Gastroesophageal sphincter (tissue), 4 donors: ENCODE results near the gene CD300LB. TPM values are rescaled to one million over a fixed set of nuclear protein-coding genes. Genes with fewer than 3 reads are reported as not detected.

ENCODE experiments used
- ATAC-seq: fragments of 150-250 bp; one replicate; pipeline ENCODE4 v1.9.1; 2016; ENCODE audit warnings: mild to moderate bottlenecking, moderate library complexity
- H3K27ac ChIP-seq, 4 donors: fragments of 200-600 bp; sonication (generic) in 3 of 4; 1 replicate in 3 of 4; 2 replicates in 1 of 4; pipeline ENCODE4 v1.5.1; 2016 to 2019
- H3K27me3 ChIP-seq: fragments of 200-600 bp; sonication (generic); one replicate; pipeline ENCODE4 v1.5.1; 2019
- H3K36me3 ChIP-seq, 2 donors: fragments of 200-600 bp; sonication (generic); one replicate each; pipeline ENCODE4 v1.5.1; 2019; ENCODE audit warnings: control low read depth in 1 of 2
- H3K4me1 ChIP-seq, 3 donors: fragments of 200-600 bp; sonication (generic); 1 replicate in 2 of 3; 2 replicates in 1 of 3; pipeline ENCODE4 v1.5.1; 2016 to 2019; ENCODE audit warnings: control low read depth in 2 of 3
- H3K4me3 ChIP-seq, 2 donors: fragments of 200-600 bp; sonication (generic); one replicate each; pipeline ENCODE4 v1.5.1; 2019; ENCODE audit warnings: mild to moderate bottlenecking in 1 of 2, moderate library complexity in 1 of 2
- H3K9me3 ChIP-seq, 3 donors: fragments of 200-600 bp; sonication (generic); one replicate each; pipeline ENCODE4 v1.5.1; 2017 to 2019; ENCODE audit warnings: control low read depth in 2 of 3
- EP300 ChIP-seq: sonication (generic); formaldehyde crosslinking; IDR thresholded peaks from one replicate; pipeline ENCODE4 v1.6.1; 2017; ENCODE audit warnings: antibody characterized with exemption, mild to moderate bottlenecking
- POLR2A ChIP-seq, 2 donors: fragments of 450-650 bp; IDR thresholded peaks; one replicate each; pipeline ENCODE4 v1.6.1; 2017; ENCODE audit warnings: antibody characterized with exemption in 2 of 2, mild to moderate bottlenecking in 2 of 2, moderate library complexity in 1 of 2
- POLR2AphosphoS5 ChIP-seq: sonication (generic); formaldehyde crosslinking; IDR thresholded peaks from one replicate; pipeline ENCODE4 v1.6.1; 2017; ENCODE audit warnings: antibody characterized with exemption
- WGBS, 2 donors: methylation state at CpG; one replicate each; pipeline ENCODE4 v1.1.5; 2018; ENCODE audit warnings: low coverage in 1 of 2; 5-methylcytosine and 5-hydroxymethylcytosine counted together
- total RNA-seq, 4 donors: library from RNA; depleted of rRNA; stranded (reverse); fragments of >200 nt; gene quantifications; one replicate each; pipeline ENCODE4 v1.1.0, GENCODE V29; 2016
- TF ChIP-seq, protein P1 (sequence below), 4 experiments: fragments of 200-600 bp in 2 of 4; fragments of 450-650 bp in 2 of 4; sonication (generic) in 1 of 4; IDR thresholded peaks; one replicate each; pipeline ENCODE4 v1.5.1; 2017 to 2019; ENCODE audit warnings: antibody characterized with exemption in 4 of 4, mild to moderate bottlenecking in 2 of 4, moderate library complexity in 2 of 4

The CD300LB gene
- total RNA-seq, 4 donors from 2014 or later = 0.67 to 1.0 TPM; not detected in 2

DNA sequence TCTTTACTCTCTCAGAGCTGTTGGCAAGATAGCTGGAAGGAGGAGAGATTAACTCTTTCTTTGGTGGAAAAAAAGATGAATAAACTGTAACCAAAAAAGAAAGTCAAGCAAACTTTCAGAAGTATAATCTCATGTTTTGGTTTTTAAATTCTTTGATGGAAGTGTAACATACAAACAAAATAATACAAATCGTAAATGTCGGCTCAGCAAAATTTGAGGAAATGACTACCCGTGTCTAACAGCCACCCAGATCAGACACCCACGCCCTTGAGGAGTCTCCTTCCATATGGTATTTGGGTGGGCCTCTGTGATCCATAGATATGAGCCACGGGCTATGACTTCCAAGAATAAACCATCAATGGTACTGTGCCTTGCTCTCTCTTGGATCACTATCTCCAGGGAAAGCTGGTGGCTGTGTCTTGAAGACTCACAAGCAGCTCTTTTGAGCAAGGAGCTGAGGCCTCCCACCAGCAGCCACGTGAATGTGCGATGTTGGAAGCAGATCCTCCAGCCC, 24.2 kb upstream of the CD300LB start:
- TF ChIP-seq, protein P1, sequence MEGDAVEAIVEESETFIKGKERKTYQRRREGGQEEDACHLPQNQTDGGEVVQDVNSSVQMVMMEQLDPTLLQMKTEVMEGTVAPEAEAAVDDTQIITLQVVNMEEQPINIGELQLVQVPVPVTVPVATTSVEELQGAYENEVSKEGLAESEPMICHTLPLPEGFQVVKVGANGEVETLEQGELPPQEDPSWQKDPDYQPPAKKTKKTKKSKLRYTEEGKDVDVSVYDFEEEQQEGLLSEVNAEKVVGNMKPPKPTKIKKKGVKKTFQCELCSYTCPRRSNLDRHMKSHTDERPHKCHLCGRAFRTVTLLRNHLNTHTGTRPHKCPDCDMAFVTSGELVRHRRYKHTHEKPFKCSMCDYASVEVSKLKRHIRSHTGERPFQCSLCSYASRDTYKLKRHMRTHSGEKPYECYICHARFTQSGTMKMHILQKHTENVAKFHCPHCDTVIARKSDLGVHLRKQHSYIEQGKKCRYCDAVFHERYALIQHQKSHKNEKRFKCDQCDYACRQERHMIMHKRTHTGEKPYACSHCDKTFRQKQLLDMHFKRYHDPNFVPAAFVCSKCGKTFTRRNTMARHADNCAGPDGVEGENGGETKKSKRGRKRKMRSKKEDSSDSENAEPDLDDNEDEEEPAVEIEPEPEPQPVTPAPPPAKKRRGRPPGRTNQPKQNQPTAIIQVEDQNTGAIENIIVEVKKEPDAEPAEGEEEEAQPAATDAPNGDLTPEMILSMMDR (IDR thresholded peaks at IDR 0.05) = no peak
- no peak for TF ChIP-seq POLR2AphosphoS5
- TF ChIP-seq POLR2A (IDR thresholded peaks at IDR 0.05) = no peak
- TF ChIP-seq EP300 = no peak
- ATAC-seq = no peak
- 70 to 93% methylated on average over 5 to 6 of the region's 7 CpGs for WGBS, 2 donors
- peaks cover 5% of the 10 kb centered on the region for H3K27me3 ChIP-seq
- H3K4me3 ChIP-seq = no peak overlapping the region
- H3K27ac ChIP-seq = no peak overlapping the region
- no peaks in the 10 kb centered on the region for H3K9me3 ChIP-seq
- H3K4me1 ChIP-seq = no peaks in the 10 kb centered on the region
- H3K36me3 ChIP-seq = no peaks in the 10 kb centered on the region

DNA sequence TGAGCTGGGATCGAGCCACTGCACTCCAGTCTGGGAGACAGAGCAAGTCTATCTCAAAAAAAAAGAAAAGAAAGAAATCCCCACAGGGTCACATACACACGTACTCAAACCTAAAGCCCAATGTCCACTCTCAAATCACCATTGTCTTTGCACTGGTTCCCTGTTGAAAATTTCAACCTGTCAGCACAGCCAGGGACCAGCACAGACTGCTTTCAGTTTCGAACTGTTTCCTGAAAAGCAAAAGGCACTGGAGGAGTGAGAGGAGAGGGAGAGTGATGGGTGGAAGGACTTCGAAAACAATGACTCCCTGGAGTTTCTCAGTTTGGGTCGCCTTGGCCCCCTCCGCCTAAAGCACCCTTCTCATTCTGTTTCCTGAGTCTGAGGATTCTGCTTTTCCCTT, 23.6 kb upstream of the CD300LB start:
- Histone ChIP-seq H3K9me3 (no peaks in the 10 kb centered on the region), H3K27ac (no peak overlapping the region), H3K27me3 (peaks cover 11% of the 10 kb centered on the region), H3K4me3 (no peak overlapping the region), H3K36me3 (no peaks in the 10 kb centered on the region), H3K4me1 (no peaks in the 10 kb centered on the region)
- ATAC-seq = no peak
- WGBS, 2 donors = 61 to 69% methylated on average over 2 to 6 of the region's 6 CpGs
- TF ChIP-seq POLR2AphosphoS5 (no peak), EP300 (no peak), POLR2A (IDR thresholded peaks at IDR 0.05) (no peak)
- TF ChIP-seq, protein P1 (IDR thresholded peaks at IDR 0.05) = no peak

DNA sequence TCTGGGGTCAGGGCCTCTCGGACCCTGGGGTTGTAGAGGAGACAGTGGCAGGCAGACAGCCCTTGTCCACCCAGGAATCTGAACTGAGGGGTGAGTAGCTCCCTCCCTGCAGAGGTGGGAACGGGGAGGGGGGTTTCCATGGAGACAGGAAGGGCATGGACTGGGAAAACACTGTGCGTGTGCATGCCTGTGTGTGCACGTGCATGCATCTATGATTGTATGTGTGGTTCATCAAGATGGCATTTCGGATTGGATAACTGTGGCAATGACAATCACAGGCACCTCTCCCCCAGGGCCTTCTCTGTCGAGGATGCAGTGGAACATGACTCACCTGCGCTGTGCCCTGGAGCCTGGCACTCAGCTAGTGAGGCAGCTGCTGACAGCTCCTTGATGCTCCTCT, 20.8 kb upstream of the CD300LB start:
- ATAC-seq = no peak
- H3K27ac ChIP-seq = no peak overlapping the region
- peaks cover 26% of the 10 kb centered on the region for H3K27me3 ChIP-seq
- TF ChIP-seq EP300 (no peak), POLR2A (IDR thresholded peaks at IDR 0.05) (no peak), POLR2AphosphoS5 (no peak)
- TF ChIP-seq, protein P1 (IDR thresholded peaks at IDR 0.05) = no peak
- H3K4me3 ChIP-seq = no peak overlapping the region
- no peaks in the 10 kb centered on the region for H3K9me3 ChIP-seq
- H3K36me3 ChIP-seq = no peaks in the 10 kb centered on the region
- H3K4me1 ChIP-seq = no peaks in the 10 kb centered on the region
- no CpG with 5 or more reads among the region's 7 CpGs for WGBS, 2 donors

DNA sequence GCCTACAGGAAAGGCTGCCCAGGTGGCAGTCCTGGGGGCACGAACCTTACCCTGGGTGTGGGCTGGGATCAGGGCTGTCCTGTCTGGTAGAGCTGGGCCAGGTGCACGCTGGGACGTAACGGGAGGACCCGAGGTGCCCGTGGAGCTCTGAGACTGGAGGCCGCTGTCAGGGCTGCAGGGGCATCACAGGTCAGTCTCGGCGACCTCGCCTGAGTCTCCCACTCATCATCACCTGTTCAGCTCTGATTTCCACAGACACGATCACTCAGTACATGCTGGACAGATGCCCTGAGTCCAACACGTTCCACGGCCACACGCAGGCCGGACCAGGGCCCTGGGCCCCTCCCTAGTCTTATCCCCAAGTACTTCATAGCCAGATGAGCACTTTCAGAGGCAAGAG, 19.3 kb upstream of the CD300LB start:
- WGBS, 2 donors = no CpG with 5 or more reads among the region's 15 CpGs
- no peaks in the 10 kb centered on the region for H3K36me3 ChIP-seq
- no peaks in the 10 kb centered on the region for H3K9me3 ChIP-seq
- H3K4me3 ChIP-seq = no peak overlapping the region
- H3K4me1 ChIP-seq = no peaks in the 10 kb centered on the region
- H3K27ac ChIP-seq = no peak overlapping the region
- H3K27me3 ChIP-seq = peaks cover 26% of the 10 kb centered on the region
- ATAC-seq = no peak
- TF ChIP-seq POLR2A (IDR thresholded peaks at IDR 0.05) (no peak), POLR2AphosphoS5 (no peak)

DNA sequence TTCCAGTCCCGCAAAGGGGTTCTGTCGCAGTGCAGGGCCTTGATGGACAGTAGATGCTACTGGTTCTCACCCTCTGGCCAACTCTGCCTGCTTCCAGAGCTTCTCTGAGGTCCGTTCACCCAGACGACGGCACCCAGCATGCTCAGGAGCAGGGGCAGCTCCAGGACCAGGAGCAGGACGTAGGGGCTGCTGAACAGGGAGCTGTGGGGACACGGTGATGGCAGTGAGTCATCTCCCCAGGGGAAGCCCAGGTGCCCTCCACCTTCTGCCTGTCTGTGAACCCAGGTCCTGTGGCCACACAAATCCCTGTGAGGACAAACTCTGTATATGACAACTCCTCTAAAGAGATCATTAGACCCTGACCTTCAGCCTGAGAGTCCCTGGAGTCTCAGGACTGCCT, 18.1 kb upstream of the CD300LB start:
- Histone ChIP-seq H3K4me3 (no peak overlapping the region), H3K36me3 (no peaks in the 10 kb centered on the region), H3K4me1 (no peaks in the 10 kb centered on the region), H3K27me3 (peaks cover 26% of the 10 kb centered on the region), H3K27ac (no peak overlapping the region), H3K9me3 (no peaks in the 10 kb centered on the region)
- TF ChIP-seq, protein P1 (IDR thresholded peaks at IDR 0.05) = no peak
- no peak for TF ChIP-seq EP300
- no peak for TF ChIP-seq POLR2AphosphoS5
- no peak for TF ChIP-seq POLR2A (IDR thresholded peaks at IDR 0.05)
- ATAC-seq = no peak
- WGBS, 2 donors = 78% methylated on average over 6 of the region's 7 CpGs; no CpG with 5 or more reads in 1 of the 2 donors
